Right renal cortex interstitium (tissue), 3 donors: Measurements from ENCODE around the gene CACNA2D3. TPM values are rescaled to one million over a fixed set of nuclear protein-coding genes. Genes with fewer than 3 reads are reported as not detected.

Experiments used
- DNase-seq, 3 donors: peaks; one replicate each; pipeline ENCODE4 v3.0.0-alpha.2; 2013; ENCODE audit warnings: low read depth in 3 of 3, low spot score in 2 of 3
- polyA plus RNA-seq, 3 donors: library from polyadenylated mRNA; unstranded; fragments of 120-200 nt; gene quantifications; one replicate each; pipeline ENCODE4 v1.2.1, GENCODE V29; 2013; ENCODE audit not compliant: insufficient read length in 3 of 3

The CACNA2D3 gene
- polyA plus RNA-seq, 3 donors, result 1.4 to 1.8 (median 1.6) TPM

DNA sequence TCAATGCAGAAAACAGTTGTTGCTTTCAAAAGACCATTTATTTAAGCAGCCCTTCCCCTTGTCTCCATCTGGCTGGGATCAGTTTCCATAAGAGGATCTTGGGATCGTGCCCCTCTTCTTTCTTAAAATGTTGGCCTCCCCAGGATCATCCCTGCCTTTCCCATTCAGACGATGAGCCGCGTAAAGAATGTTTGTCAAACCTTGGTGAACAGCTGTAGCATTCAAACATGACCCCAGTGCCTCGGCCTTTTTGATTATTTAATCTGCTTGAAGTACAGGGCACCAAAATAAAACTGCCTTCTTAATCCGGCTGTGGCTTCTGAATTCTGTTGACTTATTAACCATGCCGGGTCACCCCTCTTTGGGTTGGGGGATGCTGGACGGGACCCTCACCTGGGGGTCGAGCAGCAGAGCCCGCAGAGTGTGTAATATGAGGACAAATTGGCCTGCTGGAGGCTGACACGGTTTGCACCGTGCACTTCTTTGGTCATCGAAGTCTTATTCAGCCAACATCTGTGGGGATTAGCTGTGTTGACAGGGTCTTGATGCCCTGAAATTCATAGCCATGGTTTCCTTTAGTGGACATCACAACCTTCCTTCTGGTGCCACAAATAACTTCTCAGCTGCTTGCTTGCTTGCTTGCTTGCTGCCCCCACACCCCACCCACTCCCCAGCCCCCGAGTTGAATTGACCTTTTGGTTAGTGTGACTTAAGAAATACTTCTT, 805.9 kb downstream of the CACNA2D3 start, which contains the start of gene LRTM1:
Gene LRTM1 (minus strand): TSS at position 14 of the 725 bp plus-strand sequence. CDS start 148 bp downstream, outside the sequence.
- DNase-seq, result no peak

DNA sequence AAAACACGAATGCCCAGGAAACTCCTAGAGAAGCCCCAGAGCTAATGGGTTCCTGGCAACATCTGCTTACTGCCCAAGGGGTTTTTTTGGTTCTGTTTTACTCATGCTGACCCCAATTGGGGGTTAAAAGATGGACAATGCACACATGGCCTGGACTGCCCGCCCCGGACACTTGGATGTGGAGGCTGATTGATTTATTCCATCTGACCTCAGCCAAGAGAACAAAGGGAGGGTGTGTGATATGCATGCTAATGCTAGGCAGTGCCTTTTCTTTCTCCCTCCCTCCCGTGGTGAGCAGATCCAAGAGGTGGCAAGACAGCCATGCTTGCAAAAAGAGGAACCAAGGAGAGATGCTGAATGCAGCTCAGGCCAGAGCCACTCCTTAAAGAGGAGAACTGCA, 808.8 kb downstream of the CACNA2D3 start:
- no peak for DNase-seq

DNA sequence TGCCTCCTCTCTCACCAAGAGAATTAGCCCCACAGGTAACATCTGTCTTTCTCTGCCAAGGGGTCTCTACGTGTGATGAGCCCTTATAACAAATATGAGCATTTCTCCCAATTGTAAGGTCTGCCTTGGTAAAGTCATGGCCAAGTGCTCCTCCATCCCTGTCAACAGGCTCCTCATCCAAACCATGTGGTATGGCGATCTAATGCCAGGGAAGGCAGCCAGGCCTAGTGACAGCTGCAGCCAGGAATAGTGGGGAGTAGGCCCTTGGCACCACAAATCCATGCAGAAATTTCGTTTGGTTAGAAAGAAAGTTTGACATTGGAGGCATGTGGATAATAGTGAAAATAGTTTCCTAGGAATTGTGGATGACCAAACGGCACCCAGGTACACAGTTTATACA, 810.3 kb downstream of the CACNA2D3 start:
- no peak for DNase-seq

DNA sequence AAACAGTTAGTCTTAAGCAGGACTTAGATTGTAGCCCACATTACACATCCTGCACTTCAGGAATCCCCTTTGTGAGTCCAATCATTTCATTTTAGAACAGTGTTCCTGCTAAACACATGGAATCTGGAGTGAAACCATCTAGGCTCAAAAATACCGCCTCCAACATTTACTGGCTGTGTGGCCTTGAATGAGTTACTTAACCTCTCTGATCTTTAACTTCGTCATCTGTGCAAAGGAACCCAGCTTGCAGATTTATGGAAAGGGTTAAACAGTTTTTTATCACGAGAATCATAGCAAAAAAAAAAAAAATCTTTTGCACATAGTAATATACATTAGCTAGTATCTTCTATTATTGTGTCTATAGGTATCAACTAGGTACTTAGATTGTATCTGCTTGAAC, 813.5 kb downstream of the CACNA2D3 start:
- DNase-seq, result no peak

DNA sequence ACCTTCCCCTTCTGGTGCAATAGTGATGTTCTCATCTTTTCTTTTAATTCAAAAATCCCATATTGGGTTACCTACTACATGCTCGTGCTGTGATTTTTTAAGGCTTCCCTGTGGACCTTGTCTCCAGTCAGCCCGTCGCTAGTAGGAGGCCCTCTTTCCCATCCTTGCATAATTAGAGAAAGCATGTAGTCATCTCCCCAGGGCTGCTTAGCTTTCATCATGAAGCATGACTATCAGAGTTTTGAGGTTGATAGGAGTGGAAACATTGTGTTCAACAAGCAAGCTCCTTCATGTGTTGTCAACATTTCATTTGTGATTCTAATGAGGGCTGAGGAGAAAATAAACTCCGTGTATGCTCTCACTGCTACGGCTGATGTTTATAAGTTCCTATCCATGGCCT, 814.2 kb downstream of the CACNA2D3 start:
- no peak for DNase-seq

DNA sequence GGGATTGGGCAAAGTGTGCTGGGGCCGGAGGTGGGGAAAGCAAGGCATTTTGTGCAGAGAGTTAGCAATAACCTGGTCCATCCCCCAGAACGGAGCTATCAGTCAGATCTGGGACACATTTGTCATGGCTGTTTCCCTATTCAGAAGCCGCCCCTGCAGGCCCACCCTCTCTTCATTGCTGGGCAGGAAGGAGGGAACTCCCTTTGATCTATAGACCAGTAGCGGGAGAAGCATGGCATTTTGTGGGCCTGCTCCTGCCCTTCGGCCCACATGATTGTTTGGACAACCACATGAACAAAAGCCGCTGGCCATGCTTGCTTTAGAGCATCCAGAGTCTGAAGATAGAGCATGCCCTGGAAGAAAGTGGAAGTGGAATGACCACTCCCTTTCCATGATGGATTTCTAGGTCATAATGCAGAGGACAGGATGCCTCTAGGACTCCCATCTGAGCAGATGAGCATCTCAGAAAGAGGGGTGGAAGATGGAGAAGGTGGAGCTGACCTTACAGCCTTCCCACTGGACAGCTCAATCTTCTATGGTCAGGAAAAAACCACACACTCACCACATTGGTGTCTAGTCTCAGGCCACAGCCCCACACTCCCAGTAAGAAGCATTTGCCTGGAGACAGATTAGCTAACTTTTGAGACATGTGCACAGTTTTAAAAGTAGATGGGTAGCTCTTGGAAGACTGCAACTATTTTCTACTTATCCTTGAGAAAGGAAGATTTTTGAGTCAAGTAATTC, 817.4 kb downstream of the CACNA2D3 start:
- DNase-seq, result no peak

DNA sequence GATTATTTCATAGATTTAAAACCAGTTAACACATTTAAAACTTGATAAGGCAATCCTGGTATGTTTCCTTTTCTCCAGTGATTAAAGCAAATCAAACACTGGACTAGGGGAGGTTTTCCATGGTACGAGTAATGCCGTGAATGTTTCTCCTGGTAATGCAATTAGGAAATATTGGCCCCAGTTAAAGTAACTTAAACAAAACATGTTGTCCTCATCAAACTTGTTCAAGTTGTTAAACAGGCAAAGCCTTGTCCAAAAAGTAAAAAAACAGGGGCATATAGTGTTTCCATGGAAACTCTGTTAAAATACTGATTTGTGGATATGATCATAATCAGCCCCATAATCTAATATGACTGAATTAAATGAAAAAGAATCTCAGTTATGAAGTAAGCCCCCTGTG, 818.6 kb downstream of the CACNA2D3 start:
- no peak for DNase-seq

DNA sequence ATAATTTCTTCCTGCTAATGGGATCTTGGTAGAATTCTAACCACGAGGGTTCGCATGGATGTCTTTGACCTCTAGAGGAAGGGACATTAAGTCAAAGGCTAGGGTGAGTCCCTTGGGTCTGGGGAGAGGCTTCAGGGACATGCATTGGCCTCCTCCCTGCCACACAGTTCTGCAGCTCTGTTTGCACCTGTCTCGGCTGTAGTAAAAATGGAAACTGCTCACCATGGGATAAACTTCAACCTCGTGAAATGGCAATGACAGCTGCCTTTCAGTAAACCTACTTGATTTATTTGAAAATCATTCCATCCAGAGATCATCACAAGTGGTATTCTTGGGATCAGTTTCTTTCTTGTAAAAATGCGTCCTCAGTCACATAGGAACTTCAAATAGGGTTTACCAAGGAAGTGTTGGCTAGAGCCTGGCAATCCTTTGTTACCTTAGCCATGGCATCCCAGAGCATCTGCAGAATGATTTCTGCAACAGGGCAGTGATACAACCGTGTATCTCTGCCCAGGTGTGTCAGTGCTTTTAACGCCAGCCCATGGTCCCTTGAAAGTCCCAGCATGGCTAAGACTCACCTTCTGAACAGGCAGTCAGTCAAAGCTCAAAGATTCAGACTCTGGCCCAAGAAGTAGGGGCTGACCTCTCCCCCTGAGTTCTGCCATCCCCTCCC, 819.5 kb downstream of the CACNA2D3 start:
- DNase-seq, result no peak

DNA sequence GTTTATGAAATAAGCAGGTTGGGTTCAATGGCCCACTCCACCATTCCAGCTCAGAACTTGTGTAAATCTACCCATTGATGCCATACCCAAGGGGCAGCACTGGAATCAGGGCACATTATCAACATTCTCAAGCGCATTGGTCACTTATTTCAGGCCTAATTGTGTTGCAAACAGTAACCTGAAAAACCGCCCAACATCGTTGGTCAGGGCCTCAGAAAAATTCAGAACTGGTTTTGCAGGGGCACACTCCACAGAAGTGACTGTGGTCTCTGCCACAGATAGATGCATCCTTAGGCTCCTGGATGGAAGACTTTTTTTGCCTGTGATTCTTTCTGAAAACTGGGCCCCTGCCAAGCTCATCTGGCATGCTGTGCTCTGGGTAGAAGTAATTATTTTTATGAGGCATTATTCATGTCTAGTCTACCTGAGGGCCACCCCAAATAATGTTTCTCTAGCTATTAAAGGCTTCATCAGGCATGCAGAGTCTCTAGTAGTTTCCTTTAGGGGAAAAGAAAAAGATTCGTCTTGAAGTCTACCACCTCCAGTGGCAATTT, 827.2 kb downstream of the CACNA2D3 start:
- DNase-seq, result no peak

DNA sequence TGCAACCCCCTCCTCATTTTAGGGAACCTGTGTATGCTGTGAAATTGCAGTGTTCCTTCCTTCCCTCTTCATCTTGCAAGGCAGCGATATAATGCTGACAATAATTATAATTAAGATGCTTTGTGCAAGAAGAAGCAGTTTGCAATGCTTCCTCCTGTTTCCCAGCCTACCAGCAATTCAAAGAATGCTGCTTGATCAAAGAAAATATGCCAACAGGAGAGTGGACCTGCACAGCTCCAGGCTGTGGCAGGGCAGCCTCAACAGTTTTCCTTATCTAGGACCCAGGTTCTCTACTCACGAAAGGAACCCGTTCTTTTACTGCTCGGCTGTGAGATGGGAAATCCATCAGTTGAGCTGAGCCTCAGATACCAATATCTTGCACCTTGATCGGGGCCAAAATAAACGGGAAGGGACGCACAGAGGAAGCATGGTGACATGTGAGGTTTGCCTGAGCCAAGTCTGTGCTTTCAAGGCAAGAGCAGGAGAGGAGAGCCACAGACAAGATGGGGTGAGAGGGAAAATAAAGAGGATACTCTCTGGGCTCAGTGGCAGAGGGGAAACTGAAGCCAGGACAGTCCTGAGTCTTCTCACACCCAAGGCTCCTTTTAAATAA, 828.1 kb downstream of the CACNA2D3 start:
- no peak for DNase-seq

DNA sequence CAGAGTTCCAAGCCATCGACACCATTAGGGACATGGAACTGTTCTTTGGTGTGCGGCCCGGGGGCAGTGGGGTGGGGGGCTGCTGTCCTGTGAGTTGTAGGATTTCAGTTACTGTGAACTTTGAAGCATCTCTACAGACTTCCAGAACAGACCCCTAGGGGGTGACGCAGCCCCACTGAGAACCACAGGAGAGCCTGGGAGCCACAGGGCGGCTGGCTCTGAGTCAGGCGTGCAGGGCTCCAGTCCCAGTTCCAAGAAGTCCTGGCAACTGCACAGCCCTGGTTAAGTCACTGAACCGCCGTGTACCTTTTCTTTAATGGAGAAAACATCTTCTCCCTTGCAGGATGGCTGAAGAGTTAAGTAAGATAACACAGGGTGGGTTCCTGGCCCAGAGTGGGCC, 829.1 kb downstream of the CACNA2D3 start:
- peak in 1 of 3 donors; percentile 31 for DNase-seq

DNA sequence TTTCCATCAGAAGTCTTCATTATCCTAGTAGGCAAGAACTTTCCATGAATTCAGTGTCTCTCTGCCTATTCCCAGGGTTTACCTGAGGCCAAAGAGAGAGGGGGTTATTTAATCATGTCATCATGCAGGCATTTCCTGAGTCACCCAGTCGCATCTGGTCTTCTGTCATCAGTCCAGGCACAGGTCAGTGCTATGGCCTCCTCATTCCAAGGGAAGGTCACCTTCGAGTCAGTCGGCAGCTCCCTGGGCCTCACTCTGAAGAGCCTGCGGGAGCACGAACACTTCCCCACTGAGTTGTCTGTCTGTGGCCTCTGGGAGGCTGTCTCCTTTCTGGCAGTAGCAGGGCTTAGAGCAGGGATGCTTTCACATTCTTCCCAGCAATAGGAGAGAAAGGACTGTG, 831.7 kb downstream of the CACNA2D3 start:
- no peak for DNase-seq

DNA sequence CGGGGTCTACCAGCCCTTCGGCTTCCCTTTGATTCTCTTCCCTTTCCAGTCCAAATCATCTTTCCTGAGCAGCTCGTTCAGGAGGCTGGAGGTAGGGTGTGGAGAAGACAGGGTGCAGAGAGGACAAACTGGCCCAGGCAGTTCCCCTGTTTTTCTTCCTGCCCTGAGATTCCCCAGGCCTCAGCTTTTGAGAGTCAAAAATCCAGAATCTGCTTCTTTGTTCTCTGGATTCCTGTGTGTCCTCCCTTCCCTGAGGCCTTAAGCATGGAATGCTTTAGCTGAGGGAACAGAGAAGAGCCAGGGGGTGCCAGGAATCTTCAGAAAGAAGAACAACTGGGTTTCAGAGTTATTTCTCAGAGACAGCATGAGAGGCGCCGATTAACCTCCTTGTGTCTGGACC, 832.2 kb downstream of the CACNA2D3 start:
- no peak for DNase-seq

DNA sequence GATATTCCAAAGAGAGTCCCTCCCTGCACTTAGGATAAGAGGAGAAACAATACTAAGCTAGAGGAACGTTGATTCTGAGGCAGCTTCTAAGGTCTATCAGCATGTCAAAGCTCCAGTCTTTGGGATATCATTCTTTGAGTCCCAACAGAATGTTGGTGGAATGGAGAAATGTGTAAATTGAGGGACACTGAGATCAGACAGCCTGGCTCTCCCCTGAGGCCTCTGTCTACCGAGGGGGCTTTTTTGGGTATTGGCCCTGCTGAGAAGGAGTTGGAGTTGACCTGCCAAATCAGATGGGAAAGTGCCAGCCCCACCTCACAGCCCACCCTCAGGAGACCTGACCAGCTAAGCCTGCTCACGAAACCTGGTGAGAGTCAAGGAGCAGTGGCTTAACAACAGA, 833.1 kb downstream of the CACNA2D3 start:
- no peak for DNase-seq

DNA sequence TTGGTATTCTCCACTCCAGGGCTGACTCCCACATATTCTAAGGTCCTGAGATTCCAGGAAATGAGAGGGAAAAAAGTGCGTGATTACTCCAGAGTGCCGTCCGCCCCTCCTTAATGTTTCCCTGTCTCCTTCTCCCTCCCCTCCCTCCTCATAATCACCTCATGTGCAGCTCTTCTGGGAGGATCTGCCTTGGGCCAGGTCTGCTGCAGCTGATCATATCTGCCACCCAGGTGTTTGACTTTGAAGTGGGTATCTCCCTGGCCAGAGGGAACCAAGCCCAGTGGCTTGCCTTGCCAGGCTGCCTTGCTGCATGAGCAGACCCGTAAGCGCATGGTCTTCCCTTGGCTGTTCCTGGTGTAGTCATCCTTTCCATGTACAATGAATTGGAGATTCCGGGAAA, 833.6 kb downstream of the CACNA2D3 start:
- no peak for DNase-seq

DNA sequence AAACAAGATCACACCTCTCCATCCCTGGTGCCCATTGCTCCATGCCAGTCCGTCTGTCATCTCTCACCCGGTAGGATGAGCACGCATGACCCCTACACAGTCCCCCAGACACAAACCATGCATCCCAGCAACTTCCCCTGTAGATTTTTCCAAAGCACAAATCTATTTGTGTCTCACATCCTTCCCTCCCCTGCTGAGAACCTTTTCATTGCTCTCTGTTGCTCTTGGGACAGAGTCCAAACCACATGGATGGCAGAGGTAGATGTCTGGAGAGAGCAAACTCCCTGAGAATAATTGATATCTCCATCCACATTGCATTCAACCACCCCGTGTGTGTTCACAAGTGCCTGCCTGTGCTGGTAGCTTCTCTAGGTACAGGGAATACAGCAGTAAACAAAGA, 835.4 kb downstream of the CACNA2D3 start:
- DNase-seq, result no peak

DNA sequence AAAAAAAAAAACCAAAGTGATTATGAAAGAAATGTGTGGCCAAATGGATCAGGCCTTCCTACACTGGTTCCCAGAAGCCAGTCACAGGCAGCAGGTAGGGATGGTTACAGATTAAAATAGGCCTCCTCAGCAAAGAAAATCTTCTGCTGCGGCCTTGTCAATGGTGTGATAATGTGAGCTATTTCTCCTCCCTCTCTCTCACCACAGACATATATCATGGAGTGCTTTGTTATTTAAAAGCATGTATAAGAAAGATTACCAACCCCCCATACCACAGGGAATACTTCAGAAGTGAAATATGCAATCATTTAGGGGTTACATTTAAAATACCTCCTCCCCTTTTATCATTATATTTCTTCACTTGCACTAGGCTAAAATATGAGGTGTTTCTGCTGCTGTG, 837.7 kb downstream of the CACNA2D3 start:
- no peak for DNase-seq

DNA sequence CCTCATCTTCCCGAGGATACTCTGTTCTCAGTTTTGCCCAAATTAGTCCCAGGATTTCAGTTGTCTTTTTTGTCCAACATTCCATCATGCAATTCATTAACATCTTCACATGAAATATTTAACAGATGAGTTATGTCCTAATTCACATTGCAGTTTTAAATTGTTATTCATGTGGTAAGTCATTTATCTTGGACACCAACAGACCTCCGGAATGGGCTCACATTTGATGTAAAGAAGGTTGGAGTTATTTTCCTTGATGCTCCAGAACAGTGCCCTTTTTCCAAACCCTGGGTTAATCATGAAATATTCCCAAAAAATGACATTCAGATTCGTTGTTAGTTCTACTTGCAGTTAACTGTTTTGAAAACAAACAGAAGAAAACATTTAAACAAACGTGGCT, 838.3 kb downstream of the CACNA2D3 start:
- DNase-seq, result no peak

DNA sequence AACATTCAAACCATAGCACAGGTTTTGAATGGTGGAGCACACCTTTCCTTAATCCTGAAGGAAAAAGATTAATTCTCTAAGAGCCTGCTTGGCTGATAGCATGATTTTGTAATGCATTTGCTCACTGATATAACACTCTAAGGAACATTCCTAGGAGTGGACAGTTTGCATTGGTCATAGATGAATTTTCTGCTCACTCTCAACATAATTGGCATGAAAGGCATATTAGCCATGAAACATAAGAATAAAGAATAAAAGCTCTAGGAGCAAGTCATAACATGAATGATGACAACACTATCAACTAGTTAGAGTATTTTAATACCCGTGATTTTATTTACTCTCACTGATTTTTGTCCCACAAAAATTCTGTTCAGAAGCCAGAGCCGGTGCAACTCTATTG, 839.8 kb downstream of the CACNA2D3 start:
- no peak for DNase-seq

DNA sequence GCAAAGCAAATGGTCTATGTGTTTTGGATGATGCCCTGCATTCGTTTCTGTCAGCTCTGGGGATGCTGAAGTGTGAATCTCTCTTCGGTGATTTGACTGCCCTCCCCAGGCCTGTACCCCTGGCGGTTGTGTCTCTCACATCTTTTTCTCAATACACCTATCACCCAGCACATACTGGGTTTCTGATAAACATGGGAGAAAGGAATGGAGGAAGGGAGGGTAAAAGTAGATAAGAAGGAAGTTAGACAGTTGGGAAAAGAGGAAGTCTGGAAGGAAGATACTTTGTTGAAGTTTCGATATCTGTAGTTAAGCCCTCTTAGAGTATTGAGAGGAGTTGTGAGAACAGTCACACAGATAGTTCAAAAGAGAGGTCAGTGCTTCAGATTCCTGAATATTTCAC, 841.3 kb downstream of the CACNA2D3 start:
- DNase-seq, result no peak

DNA sequence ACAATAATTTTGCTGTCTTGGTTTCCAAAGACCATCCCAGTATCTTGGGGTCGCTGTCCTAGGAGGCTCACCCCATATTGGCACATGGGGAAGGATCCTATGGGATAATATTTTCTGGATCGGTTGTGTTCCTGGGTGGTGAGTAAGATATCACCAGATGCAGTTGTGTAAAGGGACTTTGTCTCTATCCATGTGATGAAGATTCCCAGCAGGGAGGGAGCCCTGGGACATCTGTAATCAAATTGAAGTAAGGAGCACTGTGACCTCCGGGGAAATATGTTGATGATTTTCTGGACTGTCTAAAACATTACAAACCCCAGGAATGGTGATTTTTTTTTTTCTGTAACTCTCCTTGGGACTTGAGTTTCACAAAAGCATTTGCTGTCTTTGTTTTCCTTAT, 841.7 kb downstream of the CACNA2D3 start:
- no peak for DNase-seq
